ENCODE data around the gene SPPL3.
A peak's percentile ranks its signal among the peaks of the same experiment; 100 is the strongest.

Gene SPPL3

GRCh38 chr12:120720987-120721801, 183.0 kb downstream of the SPPL3 start:
- DNase-seq (ENCODE audit: low read depth) = no peak

GRCh38 chr12:120720234-120720986, 183.7 kb downstream of the SPPL3 start:
- no peak for DNase-seq (ENCODE audit: low read depth)

GRCh38 chr12:120719496-120720233, 184.5 kb downstream of the SPPL3 start:
- no peak for DNase-seq (ENCODE audit: low read depth)

- DNase-seq (ENCODE audit: low read depth) = no peak
Observed at GRCh38 chr12:120719072-120719471, 185.1 kb downstream of the SPPL3 start.

GRCh38 chr12:120718055-120718454, 186.1 kb downstream of the SPPL3 start:
- no peak for DNase-seq (ENCODE audit: low read depth)

GRCh38 chr12:120713861-120714482, 190.2 kb downstream of the SPPL3 start:
- DNase-seq (ENCODE audit: low read depth) = peak; percentile 45

GRCh38 chr12:120712610-120713009, 191.5 kb downstream of the SPPL3 start:
- DNase-seq (ENCODE audit: low read depth) = no peak

All from T-helper 22 cell (primary cell).